Mesenchymal stem cell (in vitro differentiated cells and primary cell): ENCODE data around the gene EGFL6.
"Not testable (repeated sequence)": the region's sequence is repeated elsewhere in the genome, so short reads cannot be mapped to it uniquely, and the experiment has no call there.

Experiments
- DNase-seq: peaks from one replicate; pipeline ENCODE4 v3.0.0-alpha.2; 2013
- H2AFZ ChIP-seq: one replicate; pipeline ENCODE4 v1.6.1; 2013; ENCODE audit warnings: low read depth, mild to moderate bottlenecking, control low read depth, inconsistent platforms, low read length, moderate library complexity
- H2AK5ac ChIP-seq: 2 replicates; pipeline ENCODE4 v1.6.1; 2013; ENCODE audit warnings: low read length, moderate library complexity, mild to moderate bottlenecking, inconsistent platforms; ENCODE audit not compliant: severe bottlenecking
- H2BK120ac ChIP-seq: one replicate; pipeline ENCODE4 v1.6.1; 2013; ENCODE audit warnings: low read depth, mild to moderate bottlenecking, inconsistent platforms, low read length, moderate library complexity
- H2BK12ac ChIP-seq, 2 experiments: one replicate each; pipeline ENCODE4 v1.6.1; 2013; ENCODE audit warnings: inconsistent platforms in 2 of 2, low read length in 2 of 2, mild to moderate bottlenecking in 2 of 2, moderate library complexity in 2 of 2, control low read depth in 1 of 2
- H2BK15ac ChIP-seq: one replicate; pipeline ENCODE4 v1.6.1; 2013; ENCODE audit warnings: mild to moderate bottlenecking, low read depth, inconsistent platforms; ENCODE audit not compliant: poor library complexity, severe bottlenecking
- H2BK5ac ChIP-seq: 2 replicates; pipeline ENCODE4 v1.6.1; 2013; ENCODE audit warnings: low read depth, mild to moderate bottlenecking, low read length, control low read depth, inconsistent platforms; ENCODE audit not compliant: poor library complexity, severe bottlenecking
- H3K14ac ChIP-seq, 2 experiments: one replicate each; pipeline ENCODE4 v1.6.1; 2013; ENCODE audit warnings: inconsistent platforms in 2 of 2, low read length in 2 of 2, control low read depth in 1 of 2, mild to moderate bottlenecking in 1 of 2, moderate library complexity in 1 of 2
- H3K18ac ChIP-seq, 2 experiments: one replicate each; pipeline ENCODE4 v1.6.1; 2013; ENCODE audit warnings: inconsistent platforms in 2 of 2, low read length in 2 of 2, control low read depth in 1 of 2, low read depth in 1 of 2, mild to moderate bottlenecking in 1 of 2
- H3K23ac ChIP-seq, 2 experiments: one replicate each; pipeline ENCODE4 v1.6.1; 2013; ENCODE audit warnings: inconsistent platforms in 2 of 2, low read length in 2 of 2, mild to moderate bottlenecking in 2 of 2, moderate library complexity in 2 of 2, control low read depth in 1 of 2
- H3K27ac ChIP-seq: 2 replicates; pipeline ENCODE4 v1.5.1; 2013; ENCODE audit warnings: mild to moderate bottlenecking, moderate library complexity, low read length, control low read depth, inconsistent platforms; ENCODE audit not compliant: poor library complexity, severe bottlenecking
- H3K27me3 ChIP-seq, 2 experiments: 2 replicates each; pipeline versions ENCODE4 v1.6.1 to v1.7.0; 2013; ENCODE audit warnings: low read length in 2 of 2, mild to moderate bottlenecking in 2 of 2, moderate library complexity in 2 of 2, control low read depth in 1 of 2, inconsistent platforms in 1 of 2; ENCODE audit not compliant: control insufficient read depth in 1 of 2, insufficient read depth in 1 of 2
- H3K36me3 ChIP-seq, 2 experiments: 2 replicates each; pipeline versions ENCODE4 v1.6.1 to v1.7.0; 2013; ENCODE audit warnings: low read length in 2 of 2, control low read depth in 1 of 2, inconsistent platforms in 1 of 2, low read depth in 1 of 2, mild to moderate bottlenecking in 1 of 2; ENCODE audit not compliant: insufficient read depth in 2 of 2, control insufficient read depth in 1 of 2
- H3K4ac ChIP-seq, 2 experiments: one replicate each; pipeline ENCODE4 v1.6.1; 2013; ENCODE audit warnings: inconsistent platforms in 2 of 2, low read length in 2 of 2, mild to moderate bottlenecking in 2 of 2, moderate library complexity in 2 of 2, control low read depth in 1 of 2, low read depth in 1 of 2
- H3K4me1 ChIP-seq: 2 replicates; pipeline ENCODE4 v1.6.1; 2013; ENCODE audit warnings: low read depth, low read length, control low read depth; ENCODE audit not compliant: control insufficient read depth, insufficient read depth
- H3K4me2 ChIP-seq: 2 replicates; pipeline ENCODE4 v1.6.1; 2013; ENCODE audit warnings: low read length, mild to moderate bottlenecking, inconsistent platforms; ENCODE audit not compliant: poor library complexity, severe bottlenecking
- H3K4me3 ChIP-seq, 2 experiments: 2 replicates each; pipeline versions ENCODE4 v1.5.1 to v1.7.0; 2013; ENCODE audit warnings: low read length in 2 of 2, mild to moderate bottlenecking in 2 of 2, control low read depth in 1 of 2, low read depth in 1 of 2; ENCODE audit not compliant: insufficient read depth in 1 of 2
- H3K79me1 ChIP-seq: replicated peaks from 2 replicates; pipeline ENCODE4 v1.6.1; 2013; ENCODE audit warnings: mild to moderate bottlenecking, control low read depth, low read length, inconsistent platforms; ENCODE audit not compliant: poor library complexity, severe bottlenecking
- H3K9ac ChIP-seq: 2 replicates; pipeline ENCODE4 v1.7.0; 2013; ENCODE audit warnings: mild to moderate bottlenecking, low read length, moderate library complexity
- H3K9me3 ChIP-seq: 2 replicates; pipeline ENCODE4 v1.7.0; 2013; ENCODE audit warnings: mild to moderate bottlenecking, low read length; ENCODE audit not compliant: control insufficient read depth
- H4K8ac ChIP-seq: one replicate; pipeline ENCODE4 v1.6.1; 2013; ENCODE audit warnings: inconsistent platforms, mild to moderate bottlenecking, low read length, moderate library complexity
- H4K91ac ChIP-seq: one replicate; pipeline ENCODE4 v1.6.1; 2013; ENCODE audit warnings: mild to moderate bottlenecking, low read length, inconsistent platforms
- WGBS: methylation state at CpG from one replicate; pipeline ENCODE4 v1.1.7; 2013; ENCODE audit warnings: mixed read lengths; 5-methylcytosine and 5-hydroxymethylcytosine counted together

Gene EGFL6

DNA sequence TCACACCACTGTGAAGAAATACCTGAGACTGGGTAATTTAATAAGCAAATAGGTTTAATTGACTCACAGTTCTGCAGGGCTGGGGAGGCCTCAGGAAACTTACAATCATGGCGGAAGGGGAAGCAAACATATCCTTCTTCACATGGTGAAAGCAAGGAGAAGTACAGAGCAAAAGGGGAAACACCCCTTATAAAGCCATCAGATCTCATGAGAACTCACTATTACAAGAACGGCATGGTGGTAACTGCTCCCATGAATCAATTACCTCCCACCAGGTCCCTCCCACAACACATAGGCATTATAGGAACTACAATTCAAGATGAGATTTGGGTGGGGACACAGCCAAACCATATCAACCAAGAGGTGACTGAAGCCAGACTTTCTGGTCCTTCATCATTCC, 78.9 kb downstream of the EGFL6 start:
- H3K36me3 ChIP-seq, H3K18ac ChIP-seq, H3K27ac ChIP-seq, H3K79me1 ChIP-seq, H3K9ac ChIP-seq, H2BK120ac ChIP-seq, H3K23ac ChIP-seq, H3K4me3 ChIP-seq, H4K91ac ChIP-seq, H3K4ac ChIP-seq, H3K9me3 ChIP-seq, H2BK15ac ChIP-seq, H2AK5ac ChIP-seq, H2AFZ ChIP-seq, H3K14ac ChIP-seq, H3K4me1 ChIP-seq, H2BK5ac ChIP-seq, H3K4me2 ChIP-seq, DNase-seq, H4K8ac ChIP-seq: not testable (repeated sequence)
- Histone ChIP-seq H2BK12ac (peak overlapping the region in 1 of 2 experiments; percentile 18), H3K27me3 (peaks cover 0 to 48% of the 10 kb centered on the region in 2 experiments)
- 100% methylated on average over 1 of the region's 2 CpGs for WGBS

DNA sequence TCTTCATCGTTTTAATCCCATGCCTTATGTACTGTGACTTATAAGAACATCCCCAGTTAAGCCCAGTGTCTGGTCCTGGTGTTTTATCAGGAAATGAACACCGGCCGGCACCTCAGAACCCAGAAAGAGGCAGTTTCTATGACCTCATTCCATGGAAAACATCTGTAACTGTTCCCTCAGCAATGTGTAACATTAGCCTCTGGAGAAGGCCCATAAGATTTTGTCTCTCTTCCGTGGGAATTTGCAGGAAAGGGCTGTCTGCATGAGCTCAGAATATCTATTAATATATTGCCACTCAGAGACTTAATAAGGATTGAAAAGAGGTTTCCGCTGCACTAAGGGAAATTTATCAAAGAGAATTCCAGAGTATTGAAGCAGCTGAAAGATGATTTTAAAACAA, 80.4 kb downstream of the EGFL6 start:
- H3K36me3 ChIP-seq: no peaks in the 10 kb centered on the region
- H4K8ac ChIP-seq: no peak overlapping the region
- H2BK120ac ChIP-seq: peak overlapping the region; percentile 49
- H2BK12ac ChIP-seq: no peak overlapping the region
- no peak overlapping the region for H3K4me2 ChIP-seq
- H3K23ac ChIP-seq: no peak overlapping the region
- H3K27ac ChIP-seq: no peak overlapping the region
- peak; percentile 65 for DNase-seq
- no peaks in the 10 kb centered on the region for H3K79me1 ChIP-seq
- no peak overlapping the region for H2BK5ac ChIP-seq
- H3K27me3 ChIP-seq: peaks cover 0 to 43% of the 10 kb centered on the region in 2 experiments
- peak overlapping the region; percentile 3 for H3K9ac ChIP-seq
- 23% methylated on average over 3 of the region's 5 CpGs for WGBS
- H2AFZ ChIP-seq: no peak overlapping the region
- H4K91ac ChIP-seq: no peak overlapping the region
- H3K4me1 ChIP-seq: peaks cover 2% of the 10 kb centered on the region
- no peak overlapping the region for H3K18ac ChIP-seq
- no peak overlapping the region for H3K4ac ChIP-seq
- no peak overlapping the region for H3K4me3 ChIP-seq
- H3K9me3 ChIP-seq: no peaks in the 10 kb centered on the region
- no peak overlapping the region for H2AK5ac ChIP-seq
- H3K14ac ChIP-seq: no peak overlapping the region
- no peak overlapping the region for H2BK15ac ChIP-seq

DNA sequence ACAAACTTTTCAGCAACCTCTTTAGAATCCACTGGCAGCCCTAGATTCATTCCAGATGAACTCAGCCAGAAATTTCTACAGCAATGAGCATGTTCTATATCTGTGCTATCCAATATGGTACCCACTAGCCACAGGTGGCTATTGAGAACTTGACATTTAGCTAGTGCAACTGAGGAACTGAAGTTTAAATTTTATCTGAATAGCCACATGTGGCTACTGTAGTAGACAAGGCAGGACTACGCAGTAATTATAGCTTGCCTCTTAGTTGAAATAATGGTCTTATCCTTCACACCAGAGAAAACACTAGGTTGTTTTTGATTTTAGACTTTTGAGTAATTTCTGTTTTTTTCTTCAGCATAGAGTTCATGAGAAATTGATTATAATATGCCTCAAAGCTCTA, 80.9 kb downstream of the EGFL6 start:
- Histone ChIP-seq H3K27ac (no peak overlapping the region), H2BK5ac (no peak overlapping the region), H3K4me2 (no peak overlapping the region), H4K8ac (no peak overlapping the region), H3K4me1 (peaks cover 2% of the 10 kb centered on the region), H3K9me3 (no peaks in the 10 kb centered on the region), H3K36me3 (no peaks in the 10 kb centered on the region), H3K4ac (no peak overlapping the region), H4K91ac (no peak overlapping the region), H3K18ac (no peak overlapping the region), H2BK120ac (no peak overlapping the region), H3K14ac (no peak overlapping the region), H3K79me1 (no peaks in the 10 kb centered on the region), H2AK5ac (no peak overlapping the region), H3K9ac (no peak overlapping the region), H2BK15ac (no peak overlapping the region), H2AFZ (no peak overlapping the region), H3K27me3 (peaks cover 0 to 43% of the 10 kb centered on the region in 2 experiments), H3K4me3 (no peak overlapping the region), H2BK12ac (no peak overlapping the region), H3K23ac (no peak overlapping the region)
- WGBS: no CpG with 5 or more reads among the region's 1 CpG
- DNase-seq: no peak

DNA sequence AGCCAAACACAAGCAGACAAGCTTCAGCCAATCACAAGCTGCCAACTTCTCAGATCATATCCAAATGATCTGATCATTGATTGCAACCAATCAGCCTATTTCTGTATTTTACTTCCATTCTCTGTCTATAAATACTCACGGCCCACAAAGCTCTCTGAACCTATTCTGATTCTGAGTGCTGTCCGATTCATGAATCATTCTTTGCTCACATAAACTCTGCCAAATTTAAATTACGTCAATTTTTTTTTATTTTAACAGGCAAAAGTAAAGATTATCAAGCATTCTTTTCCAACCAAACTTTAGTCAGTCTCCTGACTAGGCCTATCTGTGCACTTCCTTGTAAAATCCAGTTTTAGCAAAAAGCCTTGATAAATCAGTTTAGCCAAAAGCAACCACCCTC, 81.7 kb downstream of the EGFL6 start:
- H3K18ac ChIP-seq: no peak overlapping the region
- no peak for DNase-seq
- no peak overlapping the region for H2BK120ac ChIP-seq
- H3K23ac ChIP-seq: no peak overlapping the region
- H3K27ac ChIP-seq: no peak overlapping the region
- H3K4me2 ChIP-seq: no peak overlapping the region
- no peak overlapping the region for H4K91ac ChIP-seq
- no peak overlapping the region for H4K8ac ChIP-seq
- no peaks in the 10 kb centered on the region for H3K9me3 ChIP-seq
- no peak overlapping the region for H2BK15ac ChIP-seq
- no peak overlapping the region for H3K4ac ChIP-seq
- no peak overlapping the region for H2AFZ ChIP-seq
- no peak overlapping the region for H2AK5ac ChIP-seq
- 92% methylated on average over 3 of the region's 3 CpGs for WGBS
- H3K4me1 ChIP-seq: peaks cover 2% of the 10 kb centered on the region
- H2BK5ac ChIP-seq: no peak overlapping the region
- no peak overlapping the region for H2BK12ac ChIP-seq
- H3K9ac ChIP-seq: no peak overlapping the region
- H3K14ac ChIP-seq: no peak overlapping the region
- H3K27me3 ChIP-seq: peaks cover 0 to 43% of the 10 kb centered on the region in 2 experiments
- H3K79me1 ChIP-seq: no peaks in the 10 kb centered on the region
- H3K4me3 ChIP-seq: no peak overlapping the region
- H3K36me3 ChIP-seq: no peaks in the 10 kb centered on the region
